G401.6 (cell line): ENCODE results near the gene SH3BGRL2.
A peak's percentile ranks its signal among the peaks of the same experiment; 100 is the strongest.
"Not testable (repeated sequence)": the region's sequence is repeated elsewhere in the genome, so short reads cannot be mapped to it uniquely, and the experiment has no call there.

Source experiments
- FAIRE-seq: peaks from 2 replicates; lab custom pipeline; 2012; peaks lifted over from hg19 to GRCh38; lab: Jason Lieb, UNC

The SH3BGRL2 gene

GRCh38 chr6:79649016-79649415 is 17.9 kb downstream of the SH3BGRL2 start:
- no peak for FAIRE-seq

- peak; percentile 77 for FAIRE-seq
Observed at GRCh38 chr6:79650950-79651349, 19.8 kb downstream of the SH3BGRL2 start.

DNA sequence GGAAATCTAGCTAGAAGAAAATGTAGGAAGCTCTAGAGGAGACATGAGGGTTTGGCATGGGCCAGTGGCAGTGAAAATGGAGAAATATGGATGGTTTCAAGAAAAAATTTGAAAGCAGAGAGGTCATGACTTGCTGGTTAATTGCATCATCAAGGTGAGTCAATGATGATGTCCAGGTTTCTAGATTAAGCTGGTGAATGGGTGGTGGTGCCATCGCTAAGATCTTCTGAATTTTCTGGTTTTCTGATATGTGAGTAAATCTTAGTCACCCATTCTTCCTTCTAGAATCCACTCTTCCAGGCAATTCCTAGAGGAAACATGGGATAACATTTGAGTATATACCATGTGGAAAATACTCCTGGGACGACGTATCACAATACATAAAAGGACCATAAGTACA is 25.0 kb downstream of the SH3BGRL2 start:
- FAIRE-seq: no peak

GRCh38 chr6:79657238-79657637 is 26.1 kb downstream of the SH3BGRL2 start:
- FAIRE-seq: no peak

DNA sequence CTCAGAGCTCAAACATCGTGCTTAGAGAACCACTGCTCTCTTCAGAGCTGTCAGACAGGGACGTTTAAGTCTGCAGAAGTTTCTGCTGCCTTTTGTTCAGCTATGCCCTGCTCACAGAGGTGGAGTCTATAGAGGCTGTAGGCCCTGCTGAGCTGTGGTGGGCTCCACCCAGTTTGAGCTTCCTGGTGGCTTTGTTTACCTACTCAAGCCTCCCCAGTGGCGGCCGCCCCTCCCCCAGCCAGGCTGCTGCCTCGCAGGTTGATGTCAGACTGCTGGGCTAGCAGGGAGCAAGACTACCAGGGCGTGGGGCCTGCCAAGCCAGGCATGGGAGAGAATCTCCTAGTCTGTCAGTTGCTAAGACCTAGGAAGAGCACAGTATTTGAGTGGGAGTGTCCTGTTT is 32.5 kb downstream of the SH3BGRL2 start:
- not testable (repeated sequence) for FAIRE-seq

DNA sequence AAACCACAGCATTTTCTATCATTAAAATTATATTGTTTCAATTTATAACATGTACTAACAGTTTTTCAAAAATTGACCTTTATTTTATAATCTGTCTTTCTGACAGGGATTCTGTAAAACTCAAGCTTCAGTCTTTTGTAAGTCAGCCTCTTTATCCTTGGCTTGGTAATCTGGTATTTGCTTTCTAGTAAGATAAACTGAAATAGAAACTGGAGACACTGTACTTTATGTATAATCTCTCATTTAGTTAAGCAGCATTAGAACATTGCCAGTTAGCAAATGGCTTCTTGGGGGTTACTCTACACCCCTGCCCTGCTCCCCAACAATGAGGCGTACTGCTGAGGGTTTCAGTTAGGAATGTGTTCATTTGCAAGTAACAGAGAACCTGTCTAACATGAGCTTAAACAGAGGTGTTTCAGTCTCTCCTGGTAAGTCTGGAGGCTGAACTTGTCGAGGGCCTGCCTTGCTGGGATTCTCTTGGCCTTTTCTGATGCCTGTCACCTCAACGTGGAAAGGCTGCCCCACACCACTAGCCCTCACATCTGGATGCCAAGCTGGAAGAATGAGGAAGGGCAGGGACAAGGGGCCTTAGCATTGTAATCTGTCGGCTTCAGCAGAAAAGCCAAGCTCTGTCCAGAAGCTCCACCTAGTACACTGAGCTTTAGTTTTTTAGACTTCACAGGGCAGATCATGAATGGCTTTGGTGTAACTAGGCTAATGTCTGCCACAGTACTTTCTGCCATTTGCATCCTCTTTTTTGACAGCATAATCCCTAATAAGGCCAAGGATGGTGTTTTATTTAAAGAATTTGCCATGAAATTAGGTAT is 34.8 kb downstream of the SH3BGRL2 start:
- no peak for FAIRE-seq

DNA sequence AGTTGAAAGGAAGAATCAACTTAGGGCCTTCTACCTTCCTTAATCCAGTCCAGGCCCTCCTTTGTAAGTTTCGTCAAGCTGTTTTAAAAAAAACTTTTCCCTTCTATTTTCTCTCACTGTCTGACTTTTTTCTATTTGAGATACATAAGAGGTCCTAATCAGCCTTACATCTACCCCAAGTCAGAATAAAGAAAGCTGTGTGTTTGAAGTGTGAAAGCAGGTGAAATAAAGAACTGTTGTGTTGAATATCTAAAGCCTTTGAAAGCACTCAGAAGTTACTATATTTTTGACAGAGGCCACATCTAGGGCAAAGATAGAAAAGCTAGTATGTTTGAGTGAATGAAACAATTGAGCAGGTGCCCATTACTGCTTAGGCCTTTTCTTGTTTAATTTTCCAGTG is 35.5 kb downstream of the SH3BGRL2 start:
- FAIRE-seq: no peak

DNA sequence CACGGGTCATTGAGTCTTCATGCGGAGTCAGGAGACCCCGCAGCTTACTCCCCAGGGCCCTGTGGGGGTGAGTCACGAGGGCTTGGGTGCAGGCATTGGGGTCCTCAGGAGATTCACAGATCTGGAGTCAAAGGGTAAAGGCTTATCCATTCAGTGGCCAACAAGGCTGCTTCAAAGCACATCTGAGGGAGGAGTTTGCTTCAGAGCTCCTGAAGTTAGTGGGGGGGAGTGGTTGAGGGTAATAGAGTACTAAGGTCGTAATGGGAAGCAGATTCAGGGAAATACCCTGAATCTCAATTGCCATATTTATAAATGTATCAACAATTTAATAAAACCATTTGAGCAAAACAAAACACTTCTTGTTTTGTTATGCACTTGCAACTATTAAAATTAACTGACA is 37.3 kb downstream of the SH3BGRL2 start:
- FAIRE-seq: no peak

- FAIRE-seq: no peak
Observed at GRCh38 chr6:79669766-79670165, 38.6 kb downstream of the SH3BGRL2 start.

GRCh38 chr6:79670789-79671188 is 39.7 kb downstream of the SH3BGRL2 start:
- FAIRE-seq: no peak

- FAIRE-seq: no peak
Observed at GRCh38 chr6:79671600-79672266, 40.6 kb downstream of the SH3BGRL2 start.

- peak; percentile 89 for FAIRE-seq
Observed at GRCh38 chr6:79672631-79673111, 41.5 kb downstream of the SH3BGRL2 start.

- no peak for FAIRE-seq
Observed at GRCh38 chr6:79673947-79674346, 42.8 kb downstream of the SH3BGRL2 start.

DNA sequence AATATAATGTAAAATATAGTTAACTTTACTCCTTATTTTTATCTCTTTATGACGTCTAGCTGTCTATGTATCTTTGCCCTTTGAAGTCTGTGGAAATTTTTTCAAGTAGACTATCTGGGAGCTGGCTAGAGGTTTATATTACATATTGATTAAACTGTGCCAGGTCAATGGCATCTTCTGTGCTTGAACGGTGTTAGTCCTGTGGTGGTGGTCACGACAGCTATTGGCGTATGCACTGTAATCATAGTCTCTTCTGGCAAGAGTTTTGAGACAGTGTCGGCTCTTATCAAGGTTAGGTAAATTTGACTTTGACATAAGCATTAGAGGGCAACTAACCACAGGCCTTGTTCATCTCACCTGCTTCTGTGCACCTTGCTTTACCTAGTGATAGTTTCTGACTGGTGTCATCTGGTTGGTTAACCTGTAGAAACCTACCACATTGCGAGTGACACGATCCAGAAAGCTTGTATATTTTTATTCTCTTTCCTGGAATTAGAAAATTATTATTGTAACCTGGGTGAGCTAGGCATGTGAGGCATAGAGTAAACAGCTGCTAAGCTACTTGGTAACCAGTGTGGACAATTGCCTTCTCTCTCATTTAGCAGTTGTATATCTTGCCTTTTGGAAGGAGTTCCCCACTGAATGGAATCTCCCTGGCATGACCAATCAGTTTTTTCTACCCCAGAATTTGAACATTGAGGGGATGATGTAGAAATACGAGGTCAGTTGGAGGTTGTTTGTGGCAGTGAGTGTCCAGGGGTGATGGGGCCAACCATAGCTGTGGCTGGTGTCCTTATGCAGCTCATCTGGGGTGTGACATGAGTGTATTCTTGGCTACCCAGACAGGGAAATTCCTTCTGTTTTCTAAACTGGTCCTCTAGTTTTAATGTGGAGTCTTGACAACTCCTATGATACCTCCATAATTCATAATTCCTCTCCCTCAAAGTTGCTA is 45.9 kb downstream of the SH3BGRL2 start:
- FAIRE-seq: no peak

GRCh38 chr6:79682682-79683081 is 51.6 kb downstream of the SH3BGRL2 start:
- not testable (repeated sequence) for FAIRE-seq

- FAIRE-seq: no peak
Observed at GRCh38 chr6:79684876-79685275, 53.7 kb downstream of the SH3BGRL2 start.

DNA sequence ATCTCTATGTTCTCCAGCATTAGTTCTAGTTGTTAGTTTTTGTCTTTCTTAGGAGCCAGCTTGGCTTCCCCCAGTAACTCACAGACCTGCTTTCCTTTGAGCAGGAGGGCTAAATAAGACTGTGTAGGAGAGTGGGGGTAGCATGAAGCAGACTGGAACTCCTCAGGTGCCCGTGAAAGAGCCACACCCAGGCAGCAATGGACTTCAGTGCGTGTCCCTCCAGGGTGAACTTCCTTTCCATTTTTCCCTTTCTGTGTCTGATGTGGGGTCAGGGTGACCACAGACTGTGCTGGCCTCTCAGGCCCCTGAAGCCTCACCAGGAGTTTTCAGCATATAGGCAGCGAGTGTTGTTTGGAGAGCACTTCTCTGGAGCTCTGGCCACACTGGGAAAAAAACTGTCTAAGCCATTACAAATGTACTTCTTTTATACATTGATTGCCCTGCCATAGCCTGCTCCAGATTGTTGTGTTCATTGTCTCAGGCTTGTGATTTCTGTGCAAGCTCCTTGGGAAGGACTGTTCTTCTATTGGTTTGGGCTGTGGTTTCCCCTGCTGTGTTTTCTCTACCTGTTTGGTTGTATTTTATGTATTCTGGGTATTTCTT is 55.7 kb downstream of the SH3BGRL2 start:
- FAIRE-seq: no peak

GRCh38 chr6:79687759-79688158 is 56.6 kb downstream of the SH3BGRL2 start:
- no peak for FAIRE-seq

- FAIRE-seq: no peak
Observed at GRCh38 chr6:79694156-79694555, 63.0 kb downstream of the SH3BGRL2 start.

- FAIRE-seq: no peak
Observed at GRCh38 chr6:79694623-79695343, 63.7 kb downstream of the SH3BGRL2 start.

DNA sequence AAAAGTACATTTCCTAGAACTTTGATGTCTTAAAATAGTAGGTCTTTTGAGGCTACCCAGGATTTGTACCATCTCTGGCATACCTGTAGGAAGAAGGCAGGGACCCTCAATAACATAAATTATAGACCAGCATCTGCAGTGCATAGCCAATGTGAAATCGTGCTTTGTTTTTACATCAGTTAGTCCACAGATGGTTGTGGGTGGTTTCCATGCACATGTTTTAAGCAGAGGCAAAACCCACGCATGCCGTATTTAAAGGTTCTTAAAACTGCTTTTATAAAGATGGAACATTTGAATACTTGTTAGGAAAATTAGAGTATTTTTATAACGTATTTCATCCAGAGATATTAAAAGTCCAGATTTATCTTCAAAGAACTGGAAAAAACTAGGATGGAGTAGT is 66.3 kb downstream of the SH3BGRL2 start:
- no peak for FAIRE-seq
